OCI-LY7 (cell line): ENCODE results near the gene PHPT1.

ENCODE experiments used
- CTCF ChIP-seq: fragments of 200-600 bp; sonication (generic); conservative IDR thresholded peaks from 2 replicates; pipeline ENCODE4 v1.5.1; 2014; ENCODE audit warnings: mild to moderate bottlenecking, antibody characterized with exemption, low read length, moderate library complexity, mixed read lengths
- EZH2phosphoT487 ChIP-seq: fragments of 200-600 bp; sonication (generic); IDR thresholded peaks from 2 replicates; pipeline ENCODE4 v1.6.1; 2018; ENCODE audit warnings: low read depth, borderline replicate concordance, mild to moderate bottlenecking, mixed run types, antibody characterized with exemption, low read length, moderate library complexity, mixed read lengths

GRCh38 chr9:136803551-136804508 is 45.4 kb upstream of the PHPT1 start:
- TF ChIP-seq CTCF (no peak), EZH2phosphoT487 (no peak)
